Cardiac ventricle fibroblast (primary cell): ENCODE data around the gene NUCB1. TPM values are rescaled to one million over a fixed set of nuclear protein-coding genes. Genes with fewer than 3 reads are reported as not detected.

Source experiments
- total RNA-seq: library from RNA; depleted of rRNA; stranded (reverse); fragments of >200 nt; gene quantifications from 2 replicates; pipeline ENCODE4 v1.2.3, GENCODE V29; 2015

NUCB1 gene
- 544 and 558 TPM in 2 replicates for total RNA-seq

GRCh38 chr19:48899781-48900476 is at the start of gene NUCB1:
TSS of gene NUCB1 (plus strand) at chr19:48900312. CDS start at chr19:48900797, 485 bp downstream.

GRCh38 chr19:48868114-48868886 is 31.8 kb upstream of the NUCB1 start, which contains the start of gene PLEKHA4:
TSS of gene PLEKHA4 (minus strand) at chr19:48868617. CDS start at chr19:48867620, 997 bp downstream.

GRCh38 chr19:48872182-48872883 is 27.8 kb upstream of the NUCB1 start, which contains the start of gene PPP1R15A:
TSS of gene PPP1R15A (plus strand) at chr19:48872421. CDS start at chr19:48873234, 813 bp downstream.

GRCh38 chr19:48933382-48933932 is 33.3 kb downstream of the NUCB1 start, which contains the start of gene DHDH:
TSS of gene DHDH (plus strand) at chr19:48933699. CDS start at chr19:48933722, 23 bp downstream.

GRCh38 chr19:48954595-48955307 is 54.6 kb downstream of the NUCB1 start, which contains the start of gene BAX:
TSS of gene BAX (plus strand) at chr19:48954875. CDS start at chr19:48954929, 54 bp downstream.

GRCh38 chr19:48965040-48965805 is 65.1 kb downstream of the NUCB1 start, which contains the start of gene FTL:
TSS of gene FTL (plus strand) at chr19:48965309. CDS start at chr19:48965508, 199 bp downstream.

Other genes starting within 250 kb of the NUCB1 start
- not detected in 2 replicates for gene NTN5, start 227.3 kb upstream of the NUCB1 start, total RNA-seq
- not detected in 2 replicates for gene FUT2, start 204.3 kb upstream of the NUCB1 start, total RNA-seq
- 0.62 and 2.3 TPM in 2 replicates for gene MAMSTR, start 180.6 kb upstream of the NUCB1 start, total RNA-seq
- 3.7 and 4.1 TPM in 2 replicates for gene RASIP1, start 159.7 kb upstream of the NUCB1 start, total RNA-seq
- gene IZUMO1, start 153.4 kb upstream of the NUCB1 start, total RNA-seq: not detected in 2 replicates
- gene FUT1, start 147.7 kb upstream of the NUCB1 start, total RNA-seq: 0.06 and 0.29 TPM in 2 replicates
- gene FGF21, start 144.8 kb upstream of the NUCB1 start, total RNA-seq: not detected in 2 replicates
- gene BCAT2, start 89.3 kb upstream of the NUCB1 start, total RNA-seq: 25.1 and 30.3 TPM in 2 replicates
- gene HSD17B14, start 63.8 kb upstream of the NUCB1 start, total RNA-seq: 3.0 TPM in 1 of 2 replicates, not detected in the other
- gene PLEKHA4, start 31.7 kb upstream of the NUCB1 start, total RNA-seq: 47.2 and 48.1 TPM in 2 replicates
- 28.2 and 33.1 TPM in 2 replicates for gene PPP1R15A, start 27.9 kb upstream of the NUCB1 start, total RNA-seq
- gene TULP2, start 1.6 kb upstream of the NUCB1 start, total RNA-seq: not detected in 2 replicates
- not detected in 2 replicates for gene DHDH, start 33.4 kb downstream of the NUCB1 start, total RNA-seq
- gene BAX, start 54.6 kb downstream of the NUCB1 start, total RNA-seq: 78.0 and 87.6 TPM in 2 replicates
- 7,879 and 9,183 TPM in 2 replicates for gene FTL, start 65.0 kb downstream of the NUCB1 start, total RNA-seq
- 67.8 and 76.5 TPM in 2 replicates for gene GYS1, start 93.0 kb downstream of the NUCB1 start, total RNA-seq
- gene RUVBL2, start 93.6 kb downstream of the NUCB1 start, total RNA-seq: 90.5 and 99.1 TPM in 2 replicates
- not detected in 2 replicates for gene LHB, start 116.8 kb downstream of the NUCB1 start, total RNA-seq
- not detected in 2 replicates for gene CGB3, start 124.0 kb downstream of the NUCB1 start, total RNA-seq
- not detected in 2 replicates for gene CGB2, start 131.6 kb downstream of the NUCB1 start, total RNA-seq
- gene CGB1, start 136.6 kb downstream of the NUCB1 start, total RNA-seq: not detected in 2 replicates
- not detected in 2 replicates for gene CGB5, start 143.5 kb downstream of the NUCB1 start, total RNA-seq
- gene CGB8, start 148.8 kb downstream of the NUCB1 start, total RNA-seq: not detected in 2 replicates
- not detected in 2 replicates for gene CGB7, start 157.4 kb downstream of the NUCB1 start, total RNA-seq
- not detected in 2 replicates for gene NTF4, start 164.5 kb downstream of the NUCB1 start, total RNA-seq
- gene KCNA7, start 172.4 kb downstream of the NUCB1 start, total RNA-seq: not detected in 2 replicates
- gene SNRNP70, start 185.1 kb downstream of the NUCB1 start, total RNA-seq: 107 and 131 TPM in 2 replicates
- 5.1 and 7.6 TPM in 2 replicates for gene LIN7B, start 214.1 kb downstream of the NUCB1 start, total RNA-seq
- 0.25 and 2.7 TPM in 2 replicates for gene C19orf73, start 218.8 kb downstream of the NUCB1 start, total RNA-seq
- gene PPFIA3, start 219.2 kb downstream of the NUCB1 start, total RNA-seq: 1.9 and 3.9 TPM in 2 replicates